ENCODE measurements around the gene SPTSSB. TPM values are rescaled to one million over a fixed set of nuclear protein-coding genes. Genes with fewer than 3 reads are reported as not detected.

Gene SPTSSB
- total and polyA plus RNA-seq, 7 donors: 0.03 to 1.2 (median 0.12) TPM; not detected in 3

- no peaks in the 10 kb centered on the region for H3K9me3 ChIP-seq
- no peak for ATAC-seq
- 11 to 24% (median 15%) methylated on average over 4 of the region's 4 CpGs for WGBS, 3 donors
- no peaks in the 10 kb centered on the region for H3K4me1 ChIP-seq
- intact Hi-C loops (cut with DNase I): no loop called here
- TF ChIP-seq CTCF (IDR thresholded peaks at IDR 0.05): no peak
- H3K27ac ChIP-seq: no peak overlapping the region
- no peak overlapping the region for H3K4me3 ChIP-seq
- H3K27me3 ChIP-seq (ENCODE audit: insufficient read depth in 3 of 3, low read length in 2 of 3): peaks cover 0 to 3% (median 0%) of the 10 kb centered on the region in 3 donors
- no peak for DNase-seq
- H3K36me3 ChIP-seq (ENCODE audit: insufficient read depth in 1 of 2, low read depth in 1 of 2): no peaks in the 10 kb centered on the region
Observed at GRCh38 chr3:161339517-161340500, 31.5 kb downstream of the SPTSSB start.

GRCh38 chr3:161337311-161337710 lies 34.0 kb downstream of the SPTSSB start:
- Histone ChIP-seq H3K36me3 (ENCODE audit: insufficient read depth in 1 of 2, low read depth in 1 of 2) (no peaks in the 10 kb centered on the region), H3K9me3 (no peaks in the 10 kb centered on the region), H3K27me3 (ENCODE audit: insufficient read depth in 3 of 3, low read length in 2 of 3) (peaks cover 0 to 3% (median 0%) of the 10 kb centered on the region in 3 donors), H3K4me3 (no peak overlapping the region), H3K27ac (no peak overlapping the region), H3K4me1 (no peaks in the 10 kb centered on the region)
- DNase-seq (no peak), ATAC-seq (no peak)
- intact Hi-C loops (cut with DNase I): no loop called here
- TF ChIP-seq CTCF (IDR thresholded peaks at IDR 0.05): no peak

GRCh38 chr3:161336661-161337060 lies 34.7 kb downstream of the SPTSSB start:
- peaks cover 0 to 3% (median 0%) of the 10 kb centered on the region in 3 donors for H3K27me3 ChIP-seq (ENCODE audit: insufficient read depth in 3 of 3, low read length in 2 of 3)
- no peak overlapping the region for H3K4me3 ChIP-seq
- DNase-seq (no peak), ATAC-seq (no peak)
- TF ChIP-seq CTCF (IDR thresholded peaks at IDR 0.05): no peak
- H3K4me1 ChIP-seq: no peaks in the 10 kb centered on the region
- H3K27ac ChIP-seq: no peak overlapping the region
- no peaks in the 10 kb centered on the region for H3K9me3 ChIP-seq
- no peaks in the 10 kb centered on the region for H3K36me3 ChIP-seq (ENCODE audit: insufficient read depth in 1 of 2, low read depth in 1 of 2)
- intact Hi-C loops (cut with DNase I): no loop called here
- 87 to 92% (median 91%) methylated on average over 2 of the region's 2 CpGs for WGBS, 3 donors

- Histone ChIP-seq H3K36me3 (ENCODE audit: insufficient read depth in 1 of 2, low read depth in 1 of 2) (no peaks in the 10 kb centered on the region), H3K4me3 (no peak overlapping the region), H3K27me3 (ENCODE audit: insufficient read depth in 3 of 3, low read length in 2 of 3) (peaks cover 0 to 3% (median 0%) of the 10 kb centered on the region in 3 donors), H3K4me1 (no peaks in the 10 kb centered on the region), H3K9me3 (no peaks in the 10 kb centered on the region), H3K27ac (no peak overlapping the region)
- ATAC-seq: no peak
- DNase-seq: no peak
- intact Hi-C loops (cut with DNase I): no loop called here
- WGBS, 3 donors: 40 to 58% (median 51%) methylated on average over 2 of the region's 2 CpGs
- no peak for TF ChIP-seq CTCF (IDR thresholded peaks at IDR 0.05)
Observed at GRCh38 chr3:161333696-161334095, 37.6 kb downstream of the SPTSSB start.
